IMR-90 (cell line): ENCODE data around the gene FGGY. TPM values are rescaled to one million over a fixed set of nuclear protein-coding genes. Genes with fewer than 3 reads are reported as not detected.

ENCODE experiments used
- ATAC-seq: fragments of 200-7000 bp; cut with Tn5 transposase; 2 replicates; pipeline ENCODE4 v1.9.1; 2020; ENCODE audit warnings: low read depth, mild to moderate bottlenecking, moderate library complexity
- BruUV-seq: library from RNA; stranded (reverse); fragments of 400-500 nt; replicated peaks from 2 replicates; lab custom pipeline; 2021; lab: Mats Ljungman, UMichigan
- CTCF ChIA-PET: fragments of 300-600 bp; formaldehyde crosslinking; extraction: SDS; loops from one replicate; lab custom pipeline; 2021; ENCODE audit warnings: antibody characterized with exemption; lab: Yijun Ruan, JAX
- POLR2A ChIA-PET: fragments of 300-600 bp; sonication (Branson Sonifier 250); formaldehyde crosslinking; loops from one replicate; lab custom pipeline; 2022; ENCODE audit warnings: antibody characterized with exemption; ENCODE audit not compliant: unreplicated experiment; lab: Charles Lee
- DNase-seq: peaks from one replicate; pipeline ENCODE4 v3.0.0; 2013
- H2AFZ ChIP-seq: replicated peaks from 2 replicates; pipeline ENCODE3; 2013; ENCODE audit warnings: low read length, mild to moderate bottlenecking; ENCODE audit not compliant: poor library complexity
- H2AK5ac ChIP-seq: 2 replicates; pipeline ENCODE4 v1.6.1; 2013; ENCODE audit warnings: low read depth, low read length, inconsistent platforms
- H2AK9ac ChIP-seq: replicated peaks from 2 replicates; pipeline ENCODE3; 2013; ENCODE audit warnings: mild to moderate bottlenecking, low read depth, low read length, moderate library complexity; ENCODE audit not compliant: poor library complexity
- H2BK120ac ChIP-seq: 2 replicates; pipeline ENCODE4 v1.6.1; 2013; ENCODE audit warnings: low read depth, low read length, inconsistent platforms
- H2BK15ac ChIP-seq: 3 replicates; pipeline ENCODE4 v1.6.1; 2013; ENCODE audit warnings: low read depth, low read length, inconsistent platforms
- H2BK20ac ChIP-seq: 2 replicates; pipeline ENCODE4 v1.6.1; 2013; ENCODE audit warnings: low read depth, mild to moderate bottlenecking, inconsistent platforms, low read length, moderate library complexity
- H2BK5ac ChIP-seq: 2 replicates; pipeline ENCODE4 v1.6.1; 2013; ENCODE audit warnings: mild to moderate bottlenecking, low read depth, low read length, inconsistent platforms; ENCODE audit not compliant: poor library complexity, severe bottlenecking
- H3K14ac ChIP-seq: replicated peaks from 2 replicates; pipeline ENCODE4 v1.6.1; 2013; ENCODE audit warnings: low read depth, low read length, inconsistent platforms
- H3K18ac ChIP-seq: 2 replicates; pipeline ENCODE4 v1.6.1; 2013; ENCODE audit warnings: low read depth, low read length, control low read depth
- H3K23ac ChIP-seq: 2 replicates; pipeline ENCODE4 v1.6.1; 2013; ENCODE audit warnings: low read depth, low read length, inconsistent platforms
- H3K27ac ChIP-seq: 2 replicates; pipeline ENCODE4 v1.5.1; 2013; ENCODE audit warnings: mild to moderate bottlenecking, control low read depth, low read length; ENCODE audit not compliant: insufficient read depth
- H3K27me3 ChIP-seq: 2 replicates; pipeline ENCODE4 v1.6.1; 2013; ENCODE audit warnings: low read length; ENCODE audit not compliant: control insufficient read depth, insufficient read depth
- H3K36me3 ChIP-seq: 2 replicates; pipeline ENCODE4 v1.6.1; 2013; ENCODE audit warnings: low read length, mixed read lengths; ENCODE audit not compliant: control insufficient read depth, insufficient read depth
- H3K4ac ChIP-seq: 2 replicates; pipeline ENCODE4 v1.6.1; 2013; ENCODE audit warnings: low read depth, low read length, inconsistent platforms
- H3K4me1 ChIP-seq: 2 replicates; pipeline ENCODE4 v1.6.1; 2013; ENCODE audit warnings: low read length, mixed read lengths; ENCODE audit not compliant: control insufficient read depth, insufficient read depth
- H3K4me2 ChIP-seq: 2 replicates; pipeline ENCODE4 v1.6.1; 2013; ENCODE audit warnings: low read depth, mild to moderate bottlenecking, control low read depth, low read length, moderate library complexity
- H3K4me3 ChIP-seq: 2 replicates; pipeline ENCODE4 v1.5.1; 2013; ENCODE audit warnings: low read depth, mild to moderate bottlenecking, control low read depth, low read length, moderate library complexity; ENCODE audit not compliant: insufficient read depth
- H3K56ac ChIP-seq: 2 replicates; pipeline ENCODE4 v1.6.1; 2013; ENCODE audit warnings: low read length, inconsistent platforms; ENCODE audit not compliant: insufficient read depth; ENCODE audit errors: extremely low read depth
- H3K79me1 ChIP-seq, 2 experiments: 2 replicates each; pipeline ENCODE4 v1.6.1; 2013; ENCODE audit warnings: low read length in 2 of 2, inconsistent platforms in 1 of 2, low read depth in 1 of 2
- H3K9ac ChIP-seq: 2 replicates; pipeline ENCODE4 v1.6.1; 2013; ENCODE audit warnings: low read depth, low read length, control low read depth
- H3K9me1 ChIP-seq: 2 replicates; pipeline ENCODE4 v1.6.1; 2013; ENCODE audit warnings: low read length, inconsistent platforms; ENCODE audit not compliant: insufficient read depth
- H3K9me3 ChIP-seq: 2 replicates; pipeline ENCODE4 v1.6.1; 2013; ENCODE audit warnings: low read length; ENCODE audit not compliant: control insufficient read depth, insufficient read depth
- H4K20me1 ChIP-seq: 2 replicates; pipeline ENCODE4 v1.6.1; 2013; ENCODE audit warnings: low read length, inconsistent platforms; ENCODE audit not compliant: insufficient read depth
- H4K5ac ChIP-seq: 2 replicates; pipeline ENCODE4 v1.6.1; 2013; ENCODE audit warnings: mild to moderate bottlenecking, low read depth, low read length, control low read depth
- H4K8ac ChIP-seq, 2 experiments: 2 replicates each; pipeline ENCODE4 v1.6.1; 2013; ENCODE audit warnings: low read depth in 2 of 2, low read length in 2 of 2, control low read depth in 1 of 2, inconsistent platforms in 1 of 2
- H4K91ac ChIP-seq: 2 replicates; pipeline ENCODE4 v1.6.1; 2013; ENCODE audit warnings: low read depth, low read length, inconsistent platforms; ENCODE audit not compliant: insufficient read depth
- BHLHE40 ChIP-seq: fragments of 150-350 bp; IDR thresholded peaks from 2 replicates; pipeline ENCODE4 v1.6.1; 2016; ENCODE audit warnings: mild to moderate bottlenecking, low read depth, low read length
- CHD1 ChIP-seq: IDR thresholded peaks from 2 replicates; pipeline ENCODE4 v1.6.1; 2012; ENCODE audit warnings: low read depth, low read length, improper control_type of control experiment
- CTCF ChIP-seq: conservative IDR thresholded peaks from 2 replicates; pipeline ENCODE4 v1.5.1; 2012; ENCODE audit warnings: mild to moderate bottlenecking, low read depth, low read length, improper control_type of control experiment
- ELK1 ChIP-seq: fragments of 150-350 bp; IDR thresholded peaks from 2 replicates; pipeline ENCODE4 v1.6.1; 2016; ENCODE audit warnings: low read depth, mild to moderate bottlenecking, low read length, moderate library complexity, borderline replicate concordance
- FOS ChIP-seq: fragments of 150-350 bp; IDR thresholded peaks from 2 replicates; pipeline ENCODE4 v1.6.1; 2016; ENCODE audit warnings: low read depth, low read length
- NFE2L2 ChIP-seq: fragments of 150-350 bp; IDR thresholded peaks from 2 replicates; pipeline ENCODE4 v1.6.1; 2016; ENCODE audit warnings: low read depth, mild to moderate bottlenecking, low read length
- RCOR1 ChIP-seq: IDR thresholded peaks from 2 replicates; pipeline ENCODE4 v1.6.1; 2012; ENCODE audit warnings: mild to moderate bottlenecking, low read length, improper control_type of control experiment; ENCODE audit not compliant: insufficient replicate concordance
- WGBS, 2 experiments: methylation state at CpG; one replicate each; pipeline versions ENCODE4 v1.1.5 to v1.1.7; 2013; ENCODE audit warnings: missing lambda C conversion rate in 2 of 2; ENCODE audit not compliant: insufficient read length in 1 of 2; ENCODE audit errors: extremely low coverage in 2 of 2; 5-methylcytosine and 5-hydroxymethylcytosine counted together
- dilution Hi-C: fragments of 300-500 bp; cut with HindIII; formaldehyde crosslinking; loops from one replicate; pipeline ENCODE4 v1.14.3; 2018; ENCODE audit warnings: low sequenced_read_pairs; ENCODE audit not compliant: unreplicated experiment
- in situ Hi-C: fragments of 300-500 bp; cut with MboI; formaldehyde crosslinking; loops from 3 replicates; pipeline ENCODE4 v1.14.3; 2019; ENCODE audit warnings: low sequenced_read_pairs, inconsistent platforms, mixed read lengths
- intact Hi-C: fragments of 100-400 bp; cut with micrococcal nuclease; formaldehyde crosslinking; loops from 2 replicates; pipeline ENCODE4 v1.10.0; 2022
- polyA plus RNA-seq, 3 experiments: library from polyadenylated mRNA; depleted of rRNA; stranded (reverse); fragments of >200 nt; gene quantifications; 2 replicates each; pipeline ENCODE4 v1.2.3, GENCODE V29; 2012; ENCODE audit warnings: low replicate concordance in 1 of 3
- total RNA-seq: library from RNA; depleted of rRNA; stranded (reverse); fragments of >200 nt; gene quantifications from 2 replicates; pipeline ENCODE4 v1.2.3, GENCODE V29; 2012

Gene FGGY
- total and polyA plus RNA-seq, 2 of the 4 experiments (the other 2 are of a cell fraction), result 5.6 to 14.0 TPM

DNA sequence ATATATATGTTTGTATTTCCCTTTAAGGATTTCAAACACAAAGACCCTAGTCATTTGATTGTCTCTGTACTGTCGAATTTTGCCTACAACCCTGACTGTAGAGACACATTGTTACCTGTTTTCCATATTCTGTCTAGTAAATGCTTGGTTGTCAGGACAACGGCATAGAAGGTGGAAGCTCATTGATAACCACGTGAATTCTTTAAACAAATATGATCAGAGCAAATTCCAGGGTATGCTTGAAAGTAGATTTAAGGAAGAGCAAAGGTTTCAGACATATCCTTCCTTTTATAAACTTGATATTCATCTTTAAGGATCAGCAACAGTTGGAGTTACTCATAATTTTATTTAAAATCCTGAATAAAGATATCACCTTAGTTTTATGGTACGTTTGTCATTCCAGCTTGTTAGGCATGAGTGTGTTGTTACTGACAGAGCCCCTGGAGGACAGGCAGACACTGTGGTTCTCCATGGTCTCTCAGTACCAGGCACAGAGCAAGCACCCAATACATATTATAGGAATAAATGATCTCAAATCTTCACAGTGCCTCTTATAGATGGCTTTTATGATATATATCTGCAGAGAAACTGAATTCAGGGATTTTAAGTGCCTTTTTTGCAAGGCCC is 203.2 kb downstream of the FGGY start:
- H3K4me3 ChIP-seq, result no peak overlapping the region
- no peaks in the 10 kb centered on the region for H3K27me3 ChIP-seq
- H3K23ac ChIP-seq, result no peak overlapping the region
- H2AFZ ChIP-seq, result no peak overlapping the region
- no peaks in the 10 kb centered on the region for H3K9me1 ChIP-seq
- dilution Hi-C loops, result no loop called here
- no peaks in the 10 kb centered on the region for H4K20me1 ChIP-seq
- CTCF ChIA-PET, result no interaction called here
- H3K9ac ChIP-seq, result no peak overlapping the region
- in situ Hi-C loops, result no loop called here
- H3K36me3 ChIP-seq, result no peaks in the 10 kb centered on the region
- no CpG with 5 or more reads among the region's 4 CpGs for WGBS, 2 experiments
- no TSS peak for BruUV-seq
- intact Hi-C loops, result no loop called here
- H3K4ac ChIP-seq, result no peak overlapping the region
- no peak overlapping the region for H2BK120ac ChIP-seq
- no peak overlapping the region for H4K91ac ChIP-seq
- H2BK15ac ChIP-seq, result no peak overlapping the region
- no peak overlapping the region for H3K4me2 ChIP-seq
- TF ChIP-seq ELK1 (no peak), NFE2L2 (no peak), CTCF (no peak), CHD1 (no peak), BHLHE40 (no peak), RCOR1 (no peak), FOS (no peak)
- DNase-seq (no peak), ATAC-seq (no peak)
- no peaks in the 10 kb centered on the region for H3K79me1 ChIP-seq
- H2BK5ac ChIP-seq, result no peak overlapping the region
- peaks cover 1% of the 10 kb centered on the region; the same call in 1 of the 2 replicates for H3K4me1 ChIP-seq
- H3K56ac ChIP-seq, result no peak overlapping the region
- H2BK20ac ChIP-seq, result no peak overlapping the region
- no peak overlapping the region for H2AK5ac ChIP-seq
- no peak overlapping the region for H4K8ac ChIP-seq
- H3K9me3 ChIP-seq, result no peaks in the 10 kb centered on the region
- POLR2A ChIA-PET, result no interaction called here
- no peak overlapping the region for H4K5ac ChIP-seq
- H3K14ac ChIP-seq, result no peak overlapping the region
- no peak overlapping the region for H3K18ac ChIP-seq
- H2AK9ac ChIP-seq, result no peak overlapping the region
- no peak overlapping the region for H3K27ac ChIP-seq
